ENCODE data around the gene ZNF148.

Gene ZNF148

DNA sequence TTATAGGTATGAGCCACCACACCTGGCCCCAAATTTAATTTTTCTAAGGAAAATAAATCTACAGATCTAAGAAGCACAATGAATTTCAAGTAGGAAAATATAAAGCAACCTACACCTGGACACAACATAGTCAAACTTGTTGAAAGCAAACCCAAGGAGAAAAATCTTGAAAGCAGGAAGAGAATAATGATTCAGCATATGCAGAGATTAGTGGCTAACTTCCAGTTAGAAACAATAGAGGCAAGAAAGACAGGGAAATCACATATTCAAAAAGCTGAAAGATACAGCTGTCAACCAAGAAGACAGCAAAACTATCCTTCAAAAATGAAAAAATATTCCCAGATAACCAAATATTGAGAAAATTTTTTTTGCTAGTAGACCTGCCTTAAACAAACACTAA lies 49.4 kb downstream of the ZNF148 start:
- DNase-seq, result no peak

DNA sequence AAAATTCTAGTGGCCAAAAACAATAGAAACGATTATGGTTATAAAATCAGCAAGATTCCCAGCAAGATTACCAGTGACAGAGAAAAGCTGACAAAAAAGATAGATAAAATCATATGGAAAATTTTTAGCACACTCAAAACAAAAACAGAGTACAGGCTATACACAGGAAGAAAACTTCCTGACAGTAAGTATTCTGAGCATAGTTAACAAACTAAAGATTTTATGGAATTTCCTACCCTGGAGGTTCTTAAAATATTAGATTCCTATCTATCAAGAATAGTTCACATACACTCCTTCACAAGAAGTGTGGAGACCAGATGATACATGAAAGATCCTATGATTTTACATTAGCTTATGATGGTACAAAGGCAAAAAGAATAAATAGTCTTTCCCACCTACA lies 50.8 kb downstream of the ZNF148 start:
- no peak for DNase-seq

DNA sequence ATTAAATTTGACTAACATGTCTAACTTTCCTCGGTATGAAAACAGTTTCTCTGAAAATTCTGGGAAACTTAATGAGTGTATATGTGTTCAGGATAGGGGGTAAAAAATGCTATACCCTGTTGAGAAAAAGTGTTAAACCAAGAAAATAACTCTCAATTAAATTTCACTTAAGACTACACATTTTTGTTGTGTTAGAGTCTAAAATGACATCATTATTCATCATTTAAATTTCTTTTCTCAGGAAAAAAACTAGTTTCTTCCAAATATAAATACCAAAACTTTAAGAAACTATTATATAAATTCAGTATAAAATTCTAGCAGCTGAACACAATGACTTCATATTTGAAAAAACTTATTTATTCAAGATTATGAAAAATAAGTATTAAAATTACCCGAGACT lies 52.2 kb downstream of the ZNF148 start:
- no peak for DNase-seq

DNA sequence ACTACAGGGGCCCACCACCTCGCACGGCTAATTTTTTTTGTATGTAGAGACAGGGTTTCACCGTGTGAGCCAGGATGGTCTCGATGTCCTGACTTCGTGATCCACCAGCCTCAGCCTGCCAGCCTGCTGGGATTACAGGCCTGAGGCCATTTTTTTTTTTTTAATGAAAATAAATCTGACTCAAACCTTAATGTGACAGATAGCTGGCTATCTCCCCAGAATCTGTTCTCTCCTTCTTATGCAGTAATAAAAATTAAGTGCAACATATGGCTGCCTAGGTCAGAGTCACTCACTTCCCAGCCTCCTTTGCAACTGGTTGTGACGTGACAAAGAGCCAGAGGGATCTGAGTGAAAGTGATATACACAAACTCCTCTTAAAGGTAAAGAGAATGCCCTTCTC lies 53.0 kb downstream of the ZNF148 start:
- DNase-seq, result no peak

DNA sequence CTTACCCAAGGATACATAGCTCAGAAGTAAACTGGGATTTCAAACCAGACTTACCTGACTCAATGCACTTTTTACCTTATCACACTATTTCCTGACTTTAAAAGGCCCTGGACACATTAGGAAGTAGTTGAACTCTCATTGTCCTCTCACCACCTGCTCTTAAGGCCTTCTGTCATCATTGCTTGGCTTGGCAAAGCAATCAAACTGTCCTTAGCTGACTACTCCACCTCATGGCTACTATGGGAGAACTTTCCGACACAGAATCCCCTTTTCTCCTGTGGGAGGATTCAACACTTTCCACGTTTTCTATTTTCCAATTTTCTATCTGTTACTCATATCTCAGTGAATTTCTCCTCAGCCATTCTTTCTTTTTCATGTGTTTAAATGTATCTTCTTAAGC lies 55.4 kb downstream of the ZNF148 start:
- no peak for DNase-seq

DNA sequence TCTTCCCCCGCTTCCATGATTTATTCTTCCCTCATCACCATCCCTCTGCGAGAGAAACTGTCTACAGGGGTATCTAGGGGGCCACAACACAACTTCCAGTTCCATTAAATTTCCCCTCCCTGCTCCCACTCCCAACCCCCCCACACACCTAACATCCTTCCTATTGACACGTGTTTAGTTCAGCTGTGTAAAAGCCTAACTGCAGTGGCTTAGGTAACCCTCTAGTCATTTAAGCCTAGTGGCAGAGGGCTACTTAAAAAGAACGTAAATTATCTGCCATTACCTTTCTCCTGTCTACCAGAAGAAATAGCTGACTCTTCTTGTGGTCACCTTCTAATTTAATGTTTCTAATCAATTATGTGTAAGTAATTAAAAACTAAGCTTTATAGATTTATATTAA lies 56.3 kb downstream of the ZNF148 start:
- no peak for DNase-seq

DNA sequence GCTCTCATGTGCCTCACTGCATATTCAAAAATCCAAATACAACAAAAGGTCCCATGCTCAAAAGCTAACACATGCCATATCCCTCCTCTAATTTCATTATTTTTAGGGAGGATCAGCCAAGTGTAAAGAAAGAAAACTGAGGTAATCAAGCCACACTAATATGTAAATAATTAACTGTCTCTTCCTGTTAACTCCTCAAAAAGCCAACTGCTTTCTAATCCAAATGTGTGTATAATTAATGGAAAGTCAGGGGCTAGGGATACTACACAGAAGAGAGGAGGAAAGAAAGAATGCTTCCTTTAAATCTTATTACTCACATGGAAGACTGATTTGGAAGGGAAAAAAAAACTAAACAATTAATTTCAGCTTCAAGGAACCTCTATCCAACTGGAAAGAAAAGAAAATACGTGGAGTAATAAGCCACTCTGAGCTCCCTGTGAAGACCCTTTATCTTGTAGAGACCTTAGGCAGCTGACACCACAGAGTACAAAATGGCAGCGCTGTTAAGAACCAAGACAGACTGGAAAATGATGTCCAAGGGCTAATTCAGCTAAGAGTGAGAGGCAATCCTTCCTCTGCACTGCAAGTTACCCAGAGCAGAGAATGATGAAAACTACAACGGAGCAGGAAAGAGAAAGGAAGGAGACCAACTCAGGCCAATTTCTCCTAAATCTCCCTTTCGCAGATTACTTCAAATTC lies 56.8 kb downstream of the ZNF148 start:
- DNase-seq, result no peak

DNA sequence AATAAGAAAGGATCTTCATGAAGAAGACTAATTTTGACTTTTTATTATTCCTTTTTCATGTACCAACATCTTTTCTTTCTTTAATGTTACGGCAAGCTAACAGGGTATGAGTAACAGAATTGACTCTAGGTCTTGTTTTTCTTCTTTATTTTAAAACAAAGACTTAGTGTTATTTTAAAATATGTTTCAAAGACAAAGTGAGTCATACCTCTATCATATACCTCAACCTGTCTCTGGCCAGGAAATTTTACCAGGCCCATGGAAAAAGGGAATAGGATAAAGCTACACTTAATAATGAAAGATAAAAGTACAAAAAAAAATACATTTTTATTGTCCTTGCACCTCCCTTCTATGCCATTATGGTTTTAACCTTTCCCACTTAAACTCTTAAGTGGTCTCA lies 57.4 kb downstream of the ZNF148 start:
- DNase-seq, result no peak

DNA sequence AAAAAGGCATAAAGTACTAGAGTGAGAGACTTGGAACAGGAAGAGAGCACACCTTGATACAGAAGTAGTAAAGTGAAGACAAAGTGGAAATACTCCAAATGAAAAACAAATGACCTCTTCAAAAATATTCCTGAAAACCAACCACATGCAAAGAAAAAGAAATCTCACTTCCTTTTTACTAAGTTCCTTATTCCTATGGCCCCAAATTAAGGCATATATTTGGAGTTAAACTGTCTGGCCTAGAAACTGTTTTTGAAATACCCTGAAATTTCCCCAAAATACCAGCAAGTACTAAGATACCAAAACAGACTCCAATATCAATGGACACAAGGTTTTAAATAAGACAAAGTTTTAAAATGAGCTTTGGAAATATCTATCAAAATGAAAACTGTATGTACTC lies 58.2 kb downstream of the ZNF148 start:
- DNase-seq, result no peak

DNA sequence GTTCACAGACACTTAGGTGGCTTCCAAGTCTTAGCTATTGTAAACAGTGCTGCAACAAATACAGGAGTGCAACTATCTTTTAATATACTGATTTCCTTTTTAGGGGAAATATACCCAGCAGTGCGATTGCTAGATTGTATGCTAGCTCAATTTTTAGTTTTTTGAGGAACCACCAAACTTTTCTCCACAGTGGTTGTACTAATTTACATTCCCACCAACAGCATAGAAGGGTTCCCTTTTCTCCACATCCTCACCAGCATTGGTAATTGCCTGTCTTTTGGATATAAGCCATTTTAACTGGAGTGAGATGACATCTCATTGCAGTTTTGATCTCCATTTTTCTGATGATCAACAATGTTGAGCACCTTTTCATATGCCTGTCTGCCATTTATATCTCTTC lies 58.9 kb downstream of the ZNF148 start:
- no peak for DNase-seq

DNA sequence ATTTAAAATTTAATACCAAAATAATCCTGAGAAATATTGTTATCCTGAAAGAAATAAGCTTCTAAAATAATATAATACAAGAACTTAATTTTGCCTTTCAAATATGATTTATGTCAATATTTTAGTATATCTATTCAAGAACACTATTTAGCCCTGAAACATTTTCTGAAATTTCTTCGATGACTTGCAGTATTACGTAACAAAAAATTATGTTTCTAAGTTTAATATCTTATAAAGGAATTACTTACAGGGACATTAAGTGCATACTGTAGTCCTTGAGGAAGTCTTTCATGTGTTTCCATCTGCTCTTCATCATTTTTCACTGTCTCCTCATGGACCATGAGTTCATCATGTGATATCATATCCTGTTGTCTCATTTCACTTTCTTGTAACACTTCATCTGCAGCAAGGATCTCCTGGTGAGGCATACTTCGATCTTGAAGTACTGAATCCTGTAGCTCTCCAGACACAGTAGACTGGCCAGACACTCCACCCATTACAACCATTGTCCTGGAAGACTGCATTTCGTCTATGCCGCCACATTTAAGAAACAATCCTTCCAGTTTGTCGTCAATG lies 62.0 kb downstream of the ZNF148 start:
- DNase-seq, result no peak

DNA sequence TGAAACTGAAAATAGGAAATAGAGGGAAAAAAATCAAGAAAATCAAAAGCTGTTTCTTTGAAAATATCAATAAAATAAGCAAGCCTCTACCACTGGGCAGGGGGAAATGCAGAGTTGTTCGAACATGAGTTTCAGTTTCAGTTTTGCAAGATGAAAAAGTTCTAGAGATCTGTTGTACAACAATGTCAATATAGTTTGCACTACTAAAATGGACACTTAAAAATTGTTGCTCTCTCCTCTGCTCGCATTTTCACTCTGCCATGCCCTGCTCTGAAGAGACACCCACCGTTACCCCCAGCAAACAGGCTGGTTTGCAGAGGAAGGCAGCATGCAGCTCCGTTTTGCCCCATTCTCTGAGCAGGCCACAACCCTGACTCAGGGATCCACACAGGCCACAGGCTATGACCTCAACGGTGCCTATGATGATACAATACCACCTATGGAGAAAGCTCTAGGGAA lies 64.5 kb downstream of the ZNF148 start:
- DNase-seq, result peak; percentile 65

DNA sequence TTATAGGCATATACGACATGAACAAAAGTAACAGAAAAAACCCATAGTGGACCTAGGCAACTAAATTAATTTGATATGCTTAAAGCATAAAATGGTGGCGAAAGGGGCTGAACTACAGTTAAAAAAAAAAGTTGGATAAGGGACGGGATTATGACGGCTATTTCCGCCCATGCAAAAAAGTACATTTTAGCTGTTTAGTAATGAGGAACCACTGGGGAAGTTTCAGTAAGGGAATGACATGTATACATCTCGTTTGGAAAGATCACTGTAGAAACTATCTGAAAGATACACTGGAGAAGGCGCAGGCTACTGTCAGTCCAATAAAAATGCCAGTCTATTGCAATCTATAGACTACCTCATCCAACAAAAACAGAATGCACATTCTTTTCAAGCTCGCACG lies 65.6 kb downstream of the ZNF148 start:
- no peak for DNase-seq

DNA sequence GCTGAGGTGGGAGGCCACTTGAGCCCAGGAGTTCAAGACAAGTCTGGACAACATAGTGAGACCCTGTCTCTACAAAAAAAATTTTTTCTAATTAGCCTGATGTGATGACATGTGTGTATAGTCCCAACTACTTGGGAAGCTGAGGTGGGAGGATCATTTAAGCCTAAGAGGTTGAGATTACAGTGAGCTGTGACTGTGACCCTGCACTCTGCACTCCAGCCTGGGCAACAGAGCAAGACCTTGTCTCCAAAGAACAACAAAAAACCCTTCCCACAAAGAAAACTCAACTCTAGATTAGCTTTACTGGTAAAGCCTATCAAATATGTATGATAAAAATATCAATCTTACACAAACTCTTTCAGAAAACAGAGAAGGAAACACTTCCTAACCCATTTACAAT lies 68.5 kb downstream of the ZNF148 start:
- DNase-seq, result no peak

DNA sequence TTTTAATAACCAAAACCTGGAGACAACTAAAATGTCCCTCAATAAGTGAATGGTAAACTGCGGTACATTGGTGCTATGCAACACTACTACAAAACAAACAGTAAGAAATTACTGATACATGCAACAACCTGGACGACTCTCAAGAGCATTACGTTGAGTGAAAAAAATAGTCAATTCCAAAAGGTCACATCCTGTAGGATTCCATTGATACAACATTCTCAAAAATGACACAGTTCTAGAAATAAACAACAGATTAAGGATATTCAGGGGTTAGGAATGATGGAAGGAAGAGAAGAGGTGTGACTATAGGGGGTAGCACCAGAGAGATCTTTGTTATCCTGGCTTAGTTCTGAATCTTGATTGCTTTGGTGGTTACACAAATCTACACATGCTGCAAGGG lies 72.2 kb downstream of the ZNF148 start:
- DNase-seq, result no peak

DNA sequence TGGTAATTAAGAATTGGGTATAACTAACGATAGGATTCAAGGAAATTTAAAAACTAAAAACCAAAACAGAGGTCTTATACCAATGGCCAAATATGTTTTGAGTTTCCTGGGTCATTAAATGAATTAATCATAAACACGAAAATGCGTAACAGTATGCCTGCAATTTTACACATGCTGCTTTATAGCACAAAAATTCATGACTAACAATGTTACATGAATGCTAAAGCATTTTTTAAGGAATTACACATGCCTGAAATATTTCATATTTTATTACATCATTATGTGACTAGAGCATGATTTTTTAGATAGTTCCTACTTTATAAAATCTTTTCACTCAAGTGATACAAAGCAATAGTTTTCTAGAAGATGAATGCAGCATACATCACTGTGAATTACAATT lies 74.7 kb downstream of the ZNF148 start:
- no peak for DNase-seq

DNA sequence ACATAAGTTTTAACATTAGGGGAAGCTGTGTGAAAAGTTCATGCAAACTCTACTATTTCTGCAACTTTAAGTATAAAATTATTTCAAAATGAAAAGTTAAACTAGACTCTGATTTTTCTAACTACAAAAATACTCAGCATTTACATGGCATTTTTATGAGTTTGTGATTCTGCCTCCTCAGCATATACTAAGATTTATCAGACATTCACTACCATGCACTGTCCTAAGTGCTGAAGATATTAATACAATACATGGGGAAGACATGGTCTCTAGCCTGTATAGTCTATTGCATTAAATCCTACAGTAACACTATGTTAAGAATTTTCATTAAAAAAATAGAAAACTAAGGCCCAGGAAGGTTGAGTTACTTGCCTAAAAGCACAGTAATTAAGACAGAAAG lies 80.7 kb downstream of the ZNF148 start:
- no peak for DNase-seq

DNA sequence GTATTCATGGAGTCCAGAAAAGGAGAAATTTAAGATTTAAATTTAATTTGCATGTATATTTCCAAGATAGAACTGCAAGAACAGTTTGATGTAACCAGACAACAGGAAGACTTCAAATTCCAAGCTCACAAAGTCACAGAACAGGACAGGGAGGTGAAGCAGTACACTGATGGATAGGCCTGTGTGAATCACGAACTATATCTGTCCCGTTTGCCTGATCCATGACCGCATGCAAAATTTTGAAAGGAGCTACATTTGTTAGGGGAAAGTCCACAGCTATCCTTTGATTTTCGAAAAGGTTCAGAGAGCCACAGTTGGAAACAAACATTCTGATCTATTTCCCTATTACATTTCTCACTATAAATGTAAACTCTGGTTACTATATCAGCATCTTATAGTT lies 83.1 kb downstream of the ZNF148 start:
- DNase-seq, result no peak

DNA sequence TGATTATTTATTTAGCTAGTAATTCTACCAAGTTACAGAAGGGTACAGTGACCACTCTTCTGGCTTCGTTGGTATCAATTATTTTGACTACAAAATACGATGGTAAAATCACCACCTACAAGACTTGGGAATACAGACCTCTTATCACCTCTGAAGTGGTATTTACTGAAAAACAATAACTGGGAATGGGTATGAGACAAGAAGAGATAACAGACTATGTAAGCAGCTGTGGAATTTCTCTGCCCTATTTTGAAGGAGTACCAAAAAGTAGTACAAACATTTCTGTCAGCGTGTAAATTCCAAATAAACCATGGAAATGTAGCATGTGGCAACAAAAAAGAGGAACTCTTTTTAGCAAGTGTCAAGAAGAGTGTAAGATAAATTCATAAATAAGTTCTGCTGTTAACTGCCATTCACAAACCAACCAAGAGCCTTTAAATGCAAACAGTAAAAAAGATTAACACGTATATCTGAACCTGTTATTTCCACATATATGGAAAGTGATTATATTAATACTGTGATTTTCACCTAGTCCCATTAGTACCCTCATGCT lies 85.6 kb downstream of the ZNF148 start:
- DNase-seq, result no peak

DNA sequence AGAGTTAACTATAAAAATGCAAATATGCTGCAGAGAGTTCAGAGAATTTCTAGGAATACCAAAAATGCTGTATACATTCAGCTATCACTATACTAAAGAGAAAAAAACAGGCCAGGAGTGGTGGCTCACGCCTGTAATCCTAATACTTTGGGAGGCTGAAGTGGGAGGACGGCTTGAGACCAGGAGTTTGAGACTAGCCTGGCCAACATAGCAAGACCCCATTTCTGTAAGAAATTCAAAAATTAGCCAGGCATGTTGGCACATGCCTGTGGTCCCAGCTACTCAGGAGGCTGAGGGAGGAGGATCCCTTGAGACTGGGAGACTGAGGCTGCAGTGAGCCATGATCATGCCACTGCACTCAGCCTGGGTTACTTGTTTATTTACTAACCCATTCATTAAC lies 87.9 kb downstream of the ZNF148 start:
- DNase-seq, result no peak

DNA sequence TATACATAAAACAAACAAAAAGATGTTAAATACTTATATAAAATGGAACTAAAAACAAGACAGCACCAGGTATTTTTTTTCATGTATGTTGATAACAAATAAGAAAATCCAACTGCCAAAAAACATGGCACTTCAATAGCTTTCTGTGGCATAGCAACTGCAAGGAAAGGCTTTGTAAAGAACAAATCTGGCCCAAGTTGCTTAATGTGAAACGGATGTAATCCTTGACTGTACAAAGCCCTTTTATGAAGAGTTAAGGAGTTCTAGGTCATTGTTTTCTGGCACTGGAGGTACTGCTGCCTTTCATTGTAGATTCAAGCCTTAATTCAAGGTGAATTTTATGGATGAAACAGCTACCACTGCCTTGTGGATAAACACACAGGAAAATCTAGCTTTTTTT lies 93.7 kb downstream of the ZNF148 start:
- no peak for DNase-seq

DNA sequence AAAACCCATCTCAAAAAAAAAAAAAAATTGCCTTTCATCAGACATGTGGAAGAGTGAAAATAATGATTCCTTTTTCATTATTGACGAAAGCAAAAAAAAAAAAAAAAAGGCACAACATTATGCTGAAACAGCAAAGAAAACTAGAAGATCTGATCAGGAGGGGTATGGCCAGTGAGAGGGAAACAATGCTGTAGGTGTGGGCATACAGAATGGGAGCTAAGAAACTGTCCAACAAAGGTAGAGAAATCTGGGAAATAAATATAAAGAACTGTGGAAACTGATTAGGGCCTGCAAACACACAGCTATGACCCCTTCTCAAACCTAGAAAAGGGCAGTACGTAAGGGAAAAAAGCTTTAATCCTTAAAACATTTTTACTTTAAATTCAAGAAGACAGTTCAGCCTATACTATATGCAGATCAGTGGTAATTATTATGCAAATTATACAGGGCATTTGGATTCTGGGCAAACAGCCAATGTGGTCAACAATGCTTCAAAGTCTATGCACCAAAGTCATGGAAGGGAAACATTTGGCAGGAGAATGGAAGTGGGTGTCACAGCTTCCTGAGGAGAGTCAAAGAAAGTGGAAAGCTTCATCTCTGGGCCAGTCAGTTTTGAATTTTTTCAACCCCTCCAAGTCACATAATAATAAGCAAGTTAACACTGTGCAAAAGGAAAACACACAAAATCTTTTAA lies 94.3 kb downstream of the ZNF148 start:
- DNase-seq, result peak; percentile 45

DNA sequence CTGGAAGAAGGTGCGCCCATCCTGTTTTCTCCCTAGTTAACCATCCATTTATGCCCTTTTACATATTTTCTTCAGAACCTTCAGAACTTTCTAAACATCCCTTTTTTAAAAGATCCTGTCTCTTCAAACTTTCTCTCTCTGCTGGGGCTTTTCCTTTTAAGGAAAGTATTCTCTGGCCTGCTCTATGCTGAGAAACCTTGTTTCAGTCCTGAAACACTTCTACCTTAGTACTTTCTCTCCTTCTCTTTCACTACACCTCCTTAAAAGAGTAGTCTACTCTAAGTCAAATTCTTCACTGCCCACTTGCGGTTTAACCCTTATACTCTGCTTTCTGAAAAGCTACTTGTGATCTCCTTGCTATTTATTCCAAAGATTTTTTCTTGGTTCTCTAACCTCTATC lies 97.0 kb downstream of the ZNF148 start:
- DNase-seq, result no peak

DNA sequence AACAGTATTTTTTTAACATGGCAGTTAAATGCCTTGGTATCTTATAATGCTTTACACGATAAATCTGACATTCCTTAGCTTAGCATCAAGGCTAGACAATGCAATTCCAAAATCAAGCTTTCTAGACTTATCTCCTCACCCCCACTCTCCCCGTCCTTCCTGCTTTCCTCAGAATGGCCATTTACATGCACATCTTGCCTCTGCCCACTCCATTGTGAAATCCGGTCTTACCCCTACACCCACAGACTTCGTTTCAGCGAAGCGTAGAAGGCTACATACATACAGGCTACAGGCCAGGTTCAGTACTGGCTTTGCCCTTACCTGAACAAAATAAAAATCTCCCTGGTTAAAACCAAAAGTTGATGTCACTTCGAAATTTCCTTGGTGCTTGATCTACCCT lies 104.0 kb downstream of the ZNF148 start:
- no peak for DNase-seq
